NCI-H460 (cell line): ENCODE measurements around the gene TEF. TPM values are rescaled to one million over a fixed set of nuclear protein-coding genes. Genes with fewer than 3 reads are reported as not detected.
"Not testable (repeated sequence)": the region's sequence is repeated elsewhere in the genome, so short reads cannot be mapped to it uniquely, and the experiment has no call there.

Experiments
- DNase-seq: peaks from one replicate; pipeline ENCODE4 v3.0.0-alpha.2; 2016; ENCODE audit warnings: low read depth; ENCODE audit errors: extremely low read depth
- total RNA-seq: library from RNA; depleted of rRNA; stranded (reverse); fragments of >200 nt; shearing (Covaris generic); gene quantifications from 2 replicates; pipeline ENCODE4 v1.2.3, GENCODE V29; 2014

TEF gene
- total RNA-seq, 1 experiment from 2014 or later, result 1.1 TPM

GRCh38 chr22:41415554-41415953 is 33.8 kb downstream of the TEF start:
- no peak for DNase-seq

- DNase-seq, result no peak
These were observed 36.1 kb downstream of the TEF start for GRCh38 chr22:41417622-41418390.

GRCh38 chr22:41418717-41419116 is 37.0 kb downstream of the TEF start:
- no peak for DNase-seq

- DNase-seq, result no peak
These were observed 44.1 kb downstream of the TEF start for GRCh38 chr22:41425660-41426365.

GRCh38 chr22:41429232-41429950 is 47.6 kb downstream of the TEF start:
- DNase-seq, result no peak

- no peak for DNase-seq
These were observed 48.2 kb downstream of the TEF start for GRCh38 chr22:41429951-41430332.

- DNase-seq, result no peak
These were observed 49.9 kb downstream of the TEF start for GRCh38 chr22:41431656-41432055.

GRCh38 chr22:41433480-41433879 is 51.7 kb downstream of the TEF start:
- not testable (repeated sequence) for DNase-seq

- not testable (repeated sequence) for DNase-seq
These were observed 52.7 kb downstream of the TEF start for GRCh38 chr22:41434361-41435003.

GRCh38 chr22:41435560-41435959 is 53.8 kb downstream of the TEF start:
- DNase-seq, result no peak

GRCh38 chr22:41436322-41437113 is 54.8 kb downstream of the TEF start:
- no peak for DNase-seq

- no peak for DNase-seq
These were observed 55.5 kb downstream of the TEF start for GRCh38 chr22:41437198-41437597.

- DNase-seq, result not testable (repeated sequence)
These were observed 58.8 kb downstream of the TEF start for GRCh38 chr22:41440511-41440910.

- no peak for DNase-seq
These were observed 60.6 kb downstream of the TEF start for GRCh38 chr22:41442240-41442792.

GRCh38 chr22:41444360-41445128 is 62.8 kb downstream of the TEF start:
- peak; percentile 93 for DNase-seq

- DNase-seq, result no peak
These were observed 63.7 kb downstream of the TEF start for GRCh38 chr22:41445129-41446056.

- no peak for DNase-seq
These were observed 64.3 kb downstream of the TEF start for GRCh38 chr22:41446057-41446501.
